Measurements from ENCODE around the gene PSKH1.
A peak's percentile ranks its signal among the peaks of the same experiment; 100 is the strongest.
"Not testable (repeated sequence)": the region's sequence is repeated elsewhere in the genome, so short reads cannot be mapped to it uniquely, and the experiment has no call there.

Gene PSKH1

DNA sequence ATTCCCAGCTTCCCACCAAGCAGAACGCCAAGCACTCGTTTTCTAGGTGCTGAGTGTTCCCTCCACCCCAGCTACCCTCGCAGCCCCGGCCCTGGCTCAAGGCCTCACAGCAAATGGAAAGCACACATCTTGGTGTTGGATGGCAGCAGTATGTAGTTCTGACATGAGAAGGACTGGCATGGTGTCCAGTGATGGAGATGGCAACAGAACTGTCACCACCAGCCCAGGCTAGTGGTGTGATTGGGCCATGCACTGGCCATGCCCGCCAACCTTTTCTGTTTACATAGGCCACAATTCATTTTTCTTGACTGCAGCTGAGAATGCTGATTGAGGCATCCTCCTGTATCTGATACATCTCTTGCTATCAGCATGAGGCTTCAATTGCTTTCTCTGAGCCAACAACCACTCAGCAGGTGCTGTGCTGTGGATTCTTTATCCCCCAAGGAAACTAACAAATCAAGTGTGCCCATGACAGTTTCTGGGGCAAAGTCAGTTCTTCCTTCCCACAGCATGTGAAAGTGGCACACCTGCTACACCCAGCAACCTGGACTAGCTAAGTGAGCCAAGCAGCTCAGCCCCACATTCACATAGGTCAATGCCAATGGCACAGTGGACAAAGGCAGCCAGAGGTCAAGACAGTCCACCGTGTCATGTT lies 71.5 kb downstream of the PSKH1 start:
- DNase-seq, result no peak

DNA sequence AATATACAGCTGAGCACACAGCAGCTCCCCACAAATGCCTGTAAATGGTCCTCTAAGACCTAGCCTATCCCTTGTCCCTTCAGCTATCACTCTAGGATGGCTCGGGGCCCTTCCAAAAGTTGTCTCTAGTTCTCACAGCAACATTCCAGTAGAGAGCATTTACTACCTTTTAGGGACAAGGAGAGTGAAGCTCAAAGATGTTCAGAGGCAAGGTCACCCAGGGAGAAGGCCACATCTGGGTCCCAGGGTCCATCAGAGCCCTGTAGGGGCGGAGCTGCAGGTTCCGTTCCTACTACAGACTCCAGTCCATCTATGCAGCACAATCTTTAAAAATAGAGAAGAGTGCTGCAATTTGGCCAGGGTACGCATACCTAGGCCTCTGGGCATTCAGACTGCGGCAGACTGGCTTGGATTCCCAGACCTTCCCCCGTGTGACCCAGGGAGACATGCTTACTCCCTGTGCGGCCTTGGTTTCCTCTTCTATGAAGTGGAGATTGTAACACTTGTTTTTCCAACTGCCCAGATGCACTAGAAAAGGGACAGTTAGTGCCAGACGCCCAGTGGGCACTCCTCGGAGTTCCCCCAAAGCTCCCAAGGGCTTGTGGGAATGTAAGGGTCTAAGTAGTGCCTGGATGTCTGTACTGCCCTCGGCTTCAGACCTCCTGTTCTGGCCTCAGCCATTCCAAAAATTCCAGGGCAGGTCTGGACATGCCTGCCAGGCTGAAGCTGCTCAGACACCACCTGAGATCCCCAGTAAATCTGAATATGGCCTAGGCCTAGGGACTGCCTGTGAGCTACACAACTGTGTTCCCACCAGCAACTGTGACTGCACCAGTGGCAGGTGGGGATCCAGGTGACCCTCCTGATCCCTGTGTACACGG lies 72.9 kb downstream of the PSKH1 start:
- no peak for DNase-seq

DNA sequence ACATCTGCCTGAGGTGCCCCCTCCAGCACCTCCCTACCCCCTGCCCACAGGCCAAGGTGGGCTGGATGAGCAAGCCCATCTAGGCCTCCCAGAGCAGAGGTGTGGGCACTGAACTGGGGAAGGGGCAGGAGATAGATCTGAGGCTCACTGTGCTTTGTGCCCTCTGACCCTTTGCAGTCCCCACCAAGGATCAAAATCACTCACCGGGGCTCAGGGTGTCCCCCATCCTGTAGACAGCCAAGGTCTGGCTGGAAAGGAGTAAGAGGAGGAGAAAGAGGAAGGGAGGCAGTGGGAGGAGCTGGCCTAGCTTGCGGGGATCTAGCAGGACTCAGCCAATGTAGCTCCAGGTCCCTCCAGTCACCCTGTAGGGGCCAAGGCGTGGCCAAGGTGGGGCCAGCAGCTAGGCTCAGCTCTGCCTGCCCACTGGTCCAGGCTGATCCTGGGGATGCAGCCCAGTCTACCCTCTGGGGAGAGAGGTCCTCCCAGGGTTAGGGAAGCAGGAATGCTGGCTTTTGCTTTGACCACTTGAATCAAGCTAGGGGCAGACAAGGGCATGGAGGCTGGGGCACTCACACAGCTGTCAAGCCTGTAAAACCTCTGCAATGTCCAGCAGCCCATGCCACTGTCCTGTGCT lies 73.6 kb downstream of the PSKH1 start:
- DNase-seq, result no peak

DNA sequence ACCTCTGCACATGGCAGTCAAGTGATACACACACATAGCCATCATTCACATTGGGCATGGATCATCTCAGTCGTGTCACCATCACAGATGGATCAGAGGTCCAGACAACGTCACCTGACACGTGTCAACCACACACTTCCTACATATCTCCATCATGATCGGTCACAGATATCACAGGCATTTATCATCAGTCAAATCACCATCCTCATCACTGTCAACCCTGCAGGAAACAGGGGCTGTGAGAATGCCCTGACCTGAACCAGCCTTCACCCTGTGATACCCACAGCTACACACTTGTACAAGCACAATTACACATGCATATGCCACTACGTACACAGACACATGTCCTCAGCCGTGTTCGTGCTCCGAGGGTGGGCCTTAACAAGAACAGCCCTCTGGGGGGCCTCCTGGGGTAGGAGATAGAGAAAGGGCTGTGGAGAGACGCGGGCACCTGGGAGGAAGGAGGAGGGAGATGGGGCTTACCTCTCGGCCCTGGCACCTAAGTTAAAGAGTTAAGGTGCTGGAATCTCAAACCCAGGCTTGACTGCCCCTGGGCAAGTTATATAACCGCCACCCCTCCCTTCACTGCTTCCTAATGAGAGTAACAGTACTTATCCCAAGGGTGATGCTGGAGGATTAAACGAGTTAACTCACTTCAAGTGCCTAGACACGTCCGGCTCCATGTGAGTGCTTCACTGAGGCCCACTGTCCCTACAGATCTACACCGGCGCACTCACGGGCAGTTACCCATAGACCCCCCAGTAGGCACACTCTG lies 74.3 kb downstream of the PSKH1 start:
- DNase-seq, result no peak

DNA sequence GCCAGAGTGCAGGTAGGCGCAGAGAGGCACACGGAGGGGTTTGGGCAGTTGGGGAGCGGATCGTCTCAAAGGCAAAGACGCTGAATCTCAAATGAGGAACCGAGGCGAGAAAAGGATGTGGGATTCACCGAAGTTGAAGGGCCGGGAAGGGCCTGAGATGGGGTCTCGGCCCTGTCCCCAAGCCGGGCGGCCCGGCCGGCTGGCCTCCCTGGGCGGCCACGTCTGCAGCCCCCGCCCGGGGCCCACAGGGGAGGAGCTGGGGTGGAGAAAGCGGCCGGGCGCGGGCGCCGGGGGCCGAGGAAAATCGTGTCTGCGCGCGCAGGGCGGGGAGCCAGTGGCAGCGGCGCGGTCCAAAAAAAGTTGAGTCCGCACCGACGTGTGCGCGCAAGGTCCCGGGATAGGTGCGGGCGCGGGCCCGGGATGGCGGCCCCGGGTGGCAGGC lies 74.9 kb downstream of the PSKH1 start:
- no peak for DNase-seq

DNA sequence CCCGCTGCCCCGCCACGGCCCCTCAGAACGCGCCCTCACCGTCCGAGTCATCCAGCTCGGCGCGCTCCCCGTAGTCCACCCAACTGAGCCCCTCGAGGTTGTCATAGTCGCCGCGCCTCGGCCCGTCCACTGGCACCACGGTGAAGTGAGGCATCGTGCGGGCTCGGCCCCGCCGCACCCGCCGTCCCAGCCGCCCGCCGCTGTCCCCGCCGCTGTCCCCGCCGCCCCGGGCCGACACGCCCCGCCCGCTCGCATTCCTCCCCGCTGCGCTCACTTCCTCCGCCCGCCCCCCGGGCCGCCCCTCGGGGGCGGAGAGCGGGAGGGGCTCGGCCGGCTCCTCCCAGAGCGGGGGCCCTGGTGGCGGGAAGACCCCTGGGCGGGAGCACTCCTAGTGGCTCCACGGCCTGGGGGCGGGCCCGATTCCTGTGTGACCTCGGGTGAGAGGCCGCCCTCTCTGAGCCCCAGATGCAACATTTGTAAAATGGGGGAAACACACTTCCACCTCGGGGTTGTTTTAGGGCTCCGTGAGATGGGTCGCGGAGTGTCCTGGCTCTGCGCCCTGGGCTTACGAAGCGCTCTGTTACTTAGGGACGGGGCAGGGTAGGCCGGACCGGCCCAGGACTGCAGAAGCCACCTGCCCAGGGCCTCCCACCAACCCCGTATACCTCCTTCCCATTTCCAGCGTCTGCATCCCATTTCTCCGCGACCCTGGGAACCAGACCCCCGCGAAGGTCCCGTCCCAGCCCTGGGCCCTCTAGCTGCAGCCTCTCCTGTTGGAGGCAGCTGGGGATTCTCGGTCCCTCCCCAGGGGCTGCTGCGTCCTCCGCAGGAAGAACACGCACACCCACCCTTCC lies 75.6 kb downstream of the PSKH1 start, which contains the start of gene SLC12A4:
Gene SLC12A4, minus strand, starts transcription at position 238 of the 854 bp plus-strand sequence. Its CDS starts 84 bp downstream, at position 154.
- DNase-seq, result peak; percentile 77

DNA sequence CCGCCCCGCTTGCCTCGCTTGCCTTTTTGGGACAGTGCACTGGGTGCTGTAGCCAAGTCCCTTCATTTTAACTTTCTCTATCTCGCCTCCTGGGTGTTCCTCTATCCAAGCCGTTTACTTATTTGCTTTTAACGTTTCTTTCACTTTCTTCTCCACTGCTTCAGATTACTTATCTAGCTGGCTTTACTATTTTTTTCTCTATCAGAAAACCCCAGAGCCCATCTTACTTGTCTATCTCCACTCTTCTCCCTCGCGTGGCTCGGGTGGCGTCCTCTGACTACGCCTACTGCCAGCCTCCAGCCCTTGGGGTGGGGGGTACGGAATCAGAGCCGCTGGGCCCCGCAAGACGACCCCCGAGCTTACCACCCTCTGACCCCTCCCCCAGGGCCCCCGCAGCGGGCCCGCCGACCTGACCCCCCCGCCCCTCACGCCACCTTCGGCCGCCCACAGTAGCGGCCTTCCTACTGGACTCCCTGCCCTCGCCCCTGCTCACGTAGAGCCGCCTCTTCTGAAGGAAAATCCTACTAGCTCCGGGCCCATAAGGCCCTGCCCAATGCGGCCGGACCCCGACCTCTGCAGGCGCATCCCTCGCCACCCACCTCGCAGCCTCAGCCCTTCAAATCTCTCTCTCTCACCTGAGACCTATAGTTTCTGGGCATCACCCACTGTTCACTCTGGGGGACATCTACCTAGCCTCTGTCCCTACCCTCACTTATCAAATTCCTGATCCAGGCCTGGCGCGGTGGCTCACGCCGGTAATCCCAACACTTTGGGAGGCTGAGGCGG lies 76.4 kb downstream of the PSKH1 start:
- no peak for DNase-seq

DNA sequence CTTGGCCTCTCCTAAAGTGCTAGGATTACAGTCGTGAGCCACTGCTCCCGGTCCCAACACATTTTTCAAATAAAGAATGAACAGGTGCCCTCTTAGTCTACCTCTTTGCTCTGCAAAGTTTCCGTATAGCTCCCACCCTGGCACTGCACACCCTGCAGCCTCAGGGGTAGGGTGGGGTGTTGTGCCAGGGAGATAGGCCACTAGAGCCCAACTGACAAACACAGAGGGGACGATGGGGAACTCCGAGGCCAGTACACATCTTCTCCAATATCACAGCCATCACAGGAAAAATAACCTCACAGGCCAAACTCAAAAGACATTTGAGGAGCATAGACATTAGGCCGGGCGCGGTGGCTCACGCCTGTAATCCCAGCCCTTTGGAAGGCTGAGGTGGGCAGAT lies 78.1 kb downstream of the PSKH1 start:
- DNase-seq, result no peak

DNA sequence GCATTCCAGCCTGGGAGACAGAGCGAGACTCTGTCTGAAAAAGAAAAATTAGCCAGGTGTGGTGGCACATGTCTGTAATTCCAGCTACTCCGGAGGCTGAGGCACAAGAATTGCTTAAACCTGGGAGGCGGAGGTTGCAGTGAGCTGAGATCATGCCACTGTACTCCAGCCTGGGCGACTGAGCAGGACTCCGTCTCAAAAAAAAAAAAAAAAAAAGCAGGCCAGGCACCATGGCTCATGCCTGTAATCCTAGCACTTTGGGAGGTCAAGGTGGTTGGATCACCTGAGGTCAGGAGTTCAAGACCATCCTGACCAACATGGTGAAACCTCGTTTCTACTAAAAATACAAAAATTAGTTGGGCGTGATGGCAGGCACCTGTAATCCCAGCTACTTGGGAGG lies 79.2 kb downstream of the PSKH1 start:
- not testable (repeated sequence) for DNase-seq

DNA sequence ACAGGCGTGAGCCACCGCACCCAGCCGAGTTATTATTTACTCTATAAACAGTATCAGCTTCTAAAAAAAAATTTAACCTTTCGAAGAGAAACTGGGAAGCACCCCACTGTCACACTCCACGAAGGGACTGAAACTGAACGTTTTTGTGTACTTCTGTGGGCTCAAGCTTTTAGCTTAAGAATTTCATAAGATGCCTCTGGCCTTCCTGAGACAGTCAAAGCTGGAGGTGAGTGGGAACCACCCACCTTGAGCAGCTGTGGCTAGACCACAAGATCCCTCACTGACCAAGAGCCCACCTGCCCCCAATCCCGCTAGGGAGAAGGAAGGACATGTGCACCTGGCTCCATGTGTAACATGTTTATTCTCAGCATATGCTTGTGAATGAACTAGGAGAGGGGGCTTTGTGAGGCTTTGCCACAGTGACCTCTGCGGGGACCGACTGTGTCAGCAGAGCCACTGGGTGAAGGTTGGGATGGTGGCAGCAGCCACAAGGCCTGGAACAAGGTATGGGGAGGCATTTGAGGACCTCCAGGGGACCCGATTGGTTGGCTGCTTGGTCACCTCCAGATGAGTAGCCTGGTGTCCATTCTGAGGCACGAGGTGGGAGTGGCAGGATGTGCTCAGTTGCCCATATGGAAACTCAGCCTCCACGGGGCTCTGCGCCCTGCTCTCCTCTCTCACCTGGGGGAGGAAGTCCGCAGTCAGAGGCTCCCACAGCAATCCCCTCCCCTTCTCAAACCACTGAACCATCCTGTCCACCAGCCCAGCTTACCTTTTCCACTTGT lies 82.5 kb downstream of the PSKH1 start:
- no peak for DNase-seq

DNA sequence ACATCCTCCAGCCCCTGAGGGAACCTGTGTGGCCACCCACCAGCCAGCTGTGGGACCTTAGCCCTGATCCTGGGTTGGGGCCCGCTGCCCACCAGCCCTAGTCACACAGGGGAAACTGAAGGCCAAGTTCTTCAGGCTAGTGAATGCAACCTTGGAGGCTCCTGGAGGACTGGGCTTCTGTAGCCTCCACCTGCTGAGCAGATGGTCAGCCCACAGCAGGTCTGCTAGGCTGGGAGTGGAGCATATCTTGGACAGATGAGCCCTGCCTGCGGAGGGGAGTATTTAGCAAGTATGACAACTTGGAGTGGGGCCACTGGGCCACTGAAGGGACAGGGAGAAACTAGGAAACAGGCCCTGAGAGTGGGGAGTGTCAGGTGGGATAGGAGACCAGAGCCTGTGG lies 83.2 kb downstream of the PSKH1 start:
- no peak for DNase-seq

DNA sequence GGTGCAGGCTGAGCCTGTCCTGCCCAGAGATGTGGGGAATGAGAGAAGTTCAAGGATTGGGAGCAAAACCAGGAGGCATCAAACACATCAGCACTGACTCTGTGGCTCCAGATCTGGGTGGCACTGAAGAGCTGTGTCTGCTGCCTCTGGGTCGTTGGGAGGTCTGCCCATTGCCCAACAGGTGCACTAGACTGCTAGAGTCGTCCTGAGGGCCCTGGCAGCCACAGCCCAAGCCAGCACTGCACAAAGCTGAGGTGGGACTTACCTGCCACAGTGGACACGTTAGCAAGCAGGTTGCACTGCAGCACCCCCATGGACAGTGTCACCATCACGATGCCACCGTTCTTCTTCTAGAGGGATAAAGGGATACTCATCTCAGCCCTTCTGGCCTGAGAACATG lies 84.0 kb downstream of the PSKH1 start:
- no peak for DNase-seq

DNA sequence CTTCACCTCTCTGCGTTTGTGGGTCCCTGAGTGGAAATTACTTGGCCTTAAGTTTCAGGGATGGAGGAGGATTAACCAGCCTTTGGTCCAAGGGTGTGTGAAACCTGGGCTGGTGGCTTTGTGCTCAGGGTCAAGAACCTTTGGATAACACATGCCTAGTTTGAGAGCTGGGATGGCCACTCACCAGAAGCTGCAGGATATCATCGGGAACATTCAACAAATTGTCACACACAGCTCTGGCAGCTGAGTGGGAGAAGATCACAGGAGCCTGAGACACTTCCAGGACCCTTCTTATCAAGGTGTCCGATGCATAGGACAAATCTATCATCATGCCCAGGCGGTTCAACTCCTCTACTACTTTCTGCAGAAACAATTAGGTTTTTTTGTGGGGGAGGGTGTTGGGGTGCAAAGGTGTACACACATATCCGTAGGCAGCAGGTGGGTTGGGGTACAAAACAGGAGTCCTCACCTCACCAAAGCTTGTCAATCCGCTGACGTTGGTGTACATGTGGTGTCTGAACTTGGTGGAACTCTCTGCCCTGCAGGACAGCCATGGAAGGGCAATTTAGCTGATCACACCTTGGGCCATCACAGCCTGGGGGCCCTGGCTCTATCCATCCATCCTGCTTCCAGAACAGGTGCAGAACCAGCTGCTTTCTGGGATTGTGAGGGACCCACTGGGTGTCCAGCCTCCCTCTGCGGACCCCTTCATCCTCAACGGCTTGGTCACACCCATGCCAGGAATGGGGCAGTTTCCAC lies 84.6 kb downstream of the PSKH1 start:
- no peak for DNase-seq

Data from NCI-H1436 (cell line).